K562 (cell line): ENCODE data around the gene TBXA2R. TPM values are rescaled to one million over a fixed set of nuclear protein-coding genes. Genes with fewer than 3 reads are reported as not detected.

Experiments
- CXXC5 ChIP-seq: fragments of 250-450 bp; sonication (Bioruptor Pico); IDR thresholded peaks from 2 replicates; pipeline ENCODE4 v1.8.0; 2022; ENCODE audit warnings: inconsistent platforms, mild to moderate bottlenecking, moderate library complexity
- HDAC8 ChIP-seq: fragments of 450-650 bp; IDR thresholded peaks from 2 replicates; pipeline ENCODE4 v1.6.1; 2016; ENCODE audit warnings: mild to moderate bottlenecking, missing genetic modification characterization, moderate library complexity, missing compliant biosample characterization
- LEF1 ChIP-seq: fragments of 450-650 bp; IDR thresholded peaks from 2 replicates; pipeline ENCODE4 v1.6.1; 2016; ENCODE audit warnings: mild to moderate bottlenecking
- SIN3A ChIP-seq, 2 experiments: fragments of 150-350 bp in 1 of 2; IDR thresholded peaks; 2 replicates each; pipeline ENCODE4 v1.6.1; 2011 to 2016; ENCODE audit warnings: borderline replicate concordance in 2 of 2, low read depth in 2 of 2, low read length in 2 of 2, mild to moderate bottlenecking in 2 of 2, moderate library complexity in 2 of 2; ENCODE audit not compliant: control insufficient read depth in 1 of 2
- ZNF175 ChIP-seq: fragments of 200-800 bp; sonication (Bioruptor generic); IDR thresholded peaks from 2 replicates; pipeline ENCODE4 v1.6.1; 2016; ENCODE audit warnings: low read depth, mild to moderate bottlenecking, missing genetic modification characterization, missing compliant biosample characterization
- ZNF324 ChIP-seq: fragments of 250-450 bp; sonication (Bioruptor Pico); IDR thresholded peaks from 2 replicates; pipeline ENCODE4 v1.4.0; 2020; ENCODE audit warnings: mild to moderate bottlenecking
- ZNF395 ChIP-seq: fragments of 200-800 bp; sonication (Bioruptor generic); IDR thresholded peaks from 2 replicates; pipeline ENCODE4 v1.6.1; 2017; ENCODE audit warnings: missing genetic modification characterization, missing compliant biosample characterization
- polyA plus RNA-seq, 8 experiments: library from polyadenylated mRNA; depleted of rRNA in 4 of 8; stranded (reverse) in 5 of 8; unstranded in 3 of 8; fragments of >200 nt; fragmentation: Nextera tagmentation in 2 of 8; fragmentation: Illumina TruSeq in 1 of 8; extraction: Ambion mirVana in 2 of 8; extraction: Trizol in 1 of 8; gene quantifications; 2 replicates each; pipeline versions ENCODE4 v1.2.1 to v1.2.3, GENCODE V29; 2011 to 2014; ENCODE audit warnings: inconsistent platforms in 1 of 8, missing spikeins in 1 of 8
- total RNA-seq, 7 experiments: library from RNA; depleted of rRNA in 6 of 7; stranded (reverse); fragments of >200 nt in 6 of 7; fragmentation: Illumina TruSeq in 2 of 7; extraction: Trizol in 2 of 7; gene quantifications; 2 replicates each; pipeline versions ENCODE4 v1.2.1 to v1.2.3, GENCODE V29; 2011 to 2021; ENCODE audit warnings: low replicate concordance in 1 of 7
- TF ChIP-seq, protein P1 (sequence below): fragments of 450-650 bp; IDR thresholded peaks from 2 replicates; pipeline ENCODE4 v1.6.1; 2016; ENCODE audit warnings: mild to moderate bottlenecking, moderate library complexity
- TF ChIP-seq, protein P2 (sequence below): fragments of 250-450 bp; sonication (Bioruptor Pico); IDR thresholded peaks from 2 replicates; pipeline ENCODE4 v1.8.0; 2022; ENCODE audit warnings: inconsistent platforms
- TF ChIP-seq, protein P3 (sequence below): sonication (generic); formaldehyde crosslinking; IDR thresholded peaks from 2 replicates; pipeline ENCODE4 v1.8.0; 2022; ENCODE audit warnings: mild to moderate bottlenecking, missing genetic modification reagents

The TBXA2R gene
- total and polyA plus RNA-seq, 9 of the 15 experiments (the other 6 are each of a cell fraction or from before 2014, with no cell fraction given), result 1.5 to 24.0 (median 2.8) TPM

DNA sequence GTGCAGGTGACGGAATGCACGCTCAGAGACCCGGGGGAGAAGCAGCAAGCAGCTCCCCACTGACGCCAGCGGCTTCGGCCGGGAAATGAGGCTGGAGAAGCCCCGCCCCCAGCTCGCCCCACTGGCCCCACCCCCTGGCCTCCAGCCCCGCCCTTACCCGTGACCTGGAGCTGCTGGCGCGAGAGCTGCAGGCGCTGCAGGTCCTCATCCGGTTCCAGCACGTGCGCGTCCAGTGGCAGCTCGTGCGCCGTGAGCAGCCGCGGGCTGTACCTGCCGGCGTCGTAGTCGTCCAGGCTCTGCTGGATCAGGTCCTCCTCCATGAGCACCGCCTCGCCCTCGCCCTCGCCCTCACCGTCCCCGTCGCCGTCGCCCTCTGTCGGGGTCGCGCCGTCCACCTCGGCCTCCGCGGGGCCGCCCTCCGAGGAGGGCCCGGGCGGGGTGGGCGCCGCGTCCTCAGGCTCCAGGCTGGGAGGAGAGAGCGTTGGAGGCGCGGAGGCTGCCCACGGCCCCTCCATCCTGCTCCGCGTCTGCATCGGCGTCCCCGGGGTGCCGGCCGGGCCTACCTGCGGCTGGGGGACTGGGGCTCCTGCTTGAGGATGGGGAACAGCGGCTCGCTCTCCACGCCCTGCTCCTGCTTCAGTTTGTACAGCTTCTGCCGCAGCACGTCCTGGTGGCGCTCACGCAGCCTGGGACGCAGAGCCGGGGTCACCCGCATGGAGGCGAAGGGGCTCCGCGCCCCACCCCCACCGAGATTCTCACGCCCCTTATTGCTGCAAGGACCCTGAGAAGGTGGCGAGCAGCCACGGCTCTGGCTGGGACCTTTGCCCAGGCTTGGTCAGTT lies 6.4 kb upstream of the TBXA2R start (continued):
- TF ChIP-seq, protein P1, sequence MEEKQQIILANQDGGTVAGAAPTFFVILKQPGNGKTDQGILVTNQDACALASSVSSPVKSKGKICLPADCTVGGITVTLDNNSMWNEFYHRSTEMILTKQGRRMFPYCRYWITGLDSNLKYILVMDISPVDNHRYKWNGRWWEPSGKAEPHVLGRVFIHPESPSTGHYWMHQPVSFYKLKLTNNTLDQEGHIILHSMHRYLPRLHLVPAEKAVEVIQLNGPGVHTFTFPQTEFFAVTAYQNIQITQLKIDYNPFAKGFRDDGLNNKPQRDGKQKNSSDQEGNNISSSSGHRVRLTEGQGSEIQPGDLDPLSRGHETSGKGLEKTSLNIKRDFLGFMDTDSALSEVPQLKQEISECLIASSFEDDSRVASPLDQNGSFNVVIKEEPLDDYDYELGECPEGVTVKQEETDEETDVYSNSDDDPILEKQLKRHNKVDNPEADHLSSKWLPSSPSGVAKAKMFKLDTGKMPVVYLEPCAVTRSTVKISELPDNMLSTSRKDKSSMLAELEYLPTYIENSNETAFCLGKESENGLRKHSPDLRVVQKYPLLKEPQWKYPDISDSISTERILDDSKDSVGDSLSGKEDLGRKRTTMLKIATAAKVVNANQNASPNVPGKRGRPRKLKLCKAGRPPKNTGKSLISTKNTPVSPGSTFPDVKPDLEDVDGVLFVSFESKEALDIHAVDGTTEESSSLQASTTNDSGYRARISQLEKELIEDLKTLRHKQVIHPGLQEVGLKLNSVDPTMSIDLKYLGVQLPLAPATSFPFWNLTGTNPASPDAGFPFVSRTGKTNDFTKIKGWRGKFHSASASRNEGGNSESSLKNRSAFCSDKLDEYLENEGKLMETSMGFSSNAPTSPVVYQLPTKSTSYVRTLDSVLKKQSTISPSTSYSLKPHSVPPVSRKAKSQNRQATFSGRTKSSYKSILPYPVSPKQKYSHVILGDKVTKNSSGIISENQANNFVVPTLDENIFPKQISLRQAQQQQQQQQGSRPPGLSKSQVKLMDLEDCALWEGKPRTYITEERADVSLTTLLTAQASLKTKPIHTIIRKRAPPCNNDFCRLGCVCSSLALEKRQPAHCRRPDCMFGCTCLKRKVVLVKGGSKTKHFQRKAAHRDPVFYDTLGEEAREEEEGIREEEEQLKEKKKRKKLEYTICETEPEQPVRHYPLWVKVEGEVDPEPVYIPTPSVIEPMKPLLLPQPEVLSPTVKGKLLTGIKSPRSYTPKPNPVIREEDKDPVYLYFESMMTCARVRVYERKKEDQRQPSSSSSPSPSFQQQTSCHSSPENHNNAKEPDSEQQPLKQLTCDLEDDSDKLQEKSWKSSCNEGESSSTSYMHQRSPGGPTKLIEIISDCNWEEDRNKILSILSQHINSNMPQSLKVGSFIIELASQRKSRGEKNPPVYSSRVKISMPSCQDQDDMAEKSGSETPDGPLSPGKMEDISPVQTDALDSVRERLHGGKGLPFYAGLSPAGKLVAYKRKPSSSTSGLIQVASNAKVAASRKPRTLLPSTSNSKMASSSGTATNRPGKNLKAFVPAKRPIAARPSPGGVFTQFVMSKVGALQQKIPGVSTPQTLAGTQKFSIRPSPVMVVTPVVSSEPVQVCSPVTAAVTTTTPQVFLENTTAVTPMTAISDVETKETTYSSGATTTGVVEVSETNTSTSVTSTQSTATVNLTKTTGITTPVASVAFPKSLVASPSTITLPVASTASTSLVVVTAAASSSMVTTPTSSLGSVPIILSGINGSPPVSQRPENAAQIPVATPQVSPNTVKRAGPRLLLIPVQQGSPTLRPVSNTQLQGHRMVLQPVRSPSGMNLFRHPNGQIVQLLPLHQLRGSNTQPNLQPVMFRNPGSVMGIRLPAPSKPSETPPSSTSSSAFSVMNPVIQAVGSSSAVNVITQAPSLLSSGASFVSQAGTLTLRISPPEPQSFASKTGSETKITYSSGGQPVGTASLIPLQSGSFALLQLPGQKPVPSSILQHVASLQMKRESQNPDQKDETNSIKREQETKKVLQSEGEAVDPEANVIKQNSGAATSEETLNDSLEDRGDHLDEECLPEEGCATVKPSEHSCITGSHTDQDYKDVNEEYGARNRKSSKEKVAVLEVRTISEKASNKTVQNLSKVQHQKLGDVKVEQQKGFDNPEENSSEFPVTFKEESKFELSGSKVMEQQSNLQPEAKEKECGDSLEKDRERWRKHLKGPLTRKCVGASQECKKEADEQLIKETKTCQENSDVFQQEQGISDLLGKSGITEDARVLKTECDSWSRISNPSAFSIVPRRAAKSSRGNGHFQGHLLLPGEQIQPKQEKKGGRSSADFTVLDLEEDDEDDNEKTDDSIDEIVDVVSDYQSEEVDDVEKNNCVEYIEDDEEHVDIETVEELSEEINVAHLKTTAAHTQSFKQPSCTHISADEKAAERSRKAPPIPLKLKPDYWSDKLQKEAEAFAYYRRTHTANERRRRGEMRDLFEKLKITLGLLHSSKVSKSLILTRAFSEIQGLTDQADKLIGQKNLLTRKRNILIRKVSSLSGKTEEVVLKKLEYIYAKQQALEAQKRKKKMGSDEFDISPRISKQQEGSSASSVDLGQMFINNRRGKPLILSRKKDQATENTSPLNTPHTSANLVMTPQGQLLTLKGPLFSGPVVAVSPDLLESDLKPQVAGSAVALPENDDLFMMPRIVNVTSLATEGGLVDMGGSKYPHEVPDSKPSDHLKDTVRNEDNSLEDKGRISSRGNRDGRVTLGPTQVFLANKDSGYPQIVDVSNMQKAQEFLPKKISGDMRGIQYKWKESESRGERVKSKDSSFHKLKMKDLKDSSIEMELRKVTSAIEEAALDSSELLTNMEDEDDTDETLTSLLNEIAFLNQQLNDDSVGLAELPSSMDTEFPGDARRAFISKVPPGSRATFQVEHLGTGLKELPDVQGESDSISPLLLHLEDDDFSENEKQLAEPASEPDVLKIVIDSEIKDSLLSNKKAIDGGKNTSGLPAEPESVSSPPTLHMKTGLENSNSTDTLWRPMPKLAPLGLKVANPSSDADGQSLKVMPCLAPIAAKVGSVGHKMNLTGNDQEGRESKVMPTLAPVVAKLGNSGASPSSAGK, result peak; percentile 99
- 0 out of 2 replicates have a peak, but pooled peaks have one; percentile 25 for TF ChIP-seq HDAC8 (tag)
- TF ChIP-seq LEF1, result peak; percentile 51; the same call in 1 of the 2 replicates
- TF ChIP-seq ZNF395 (CRISPR knock-in tag), result peak; percentile 72; the same call in 1 of the 2 replicates
- TF ChIP-seq ZNF324 (CRISPR knock-in tag), result no peak
- TF ChIP-seq, protein P2, sequence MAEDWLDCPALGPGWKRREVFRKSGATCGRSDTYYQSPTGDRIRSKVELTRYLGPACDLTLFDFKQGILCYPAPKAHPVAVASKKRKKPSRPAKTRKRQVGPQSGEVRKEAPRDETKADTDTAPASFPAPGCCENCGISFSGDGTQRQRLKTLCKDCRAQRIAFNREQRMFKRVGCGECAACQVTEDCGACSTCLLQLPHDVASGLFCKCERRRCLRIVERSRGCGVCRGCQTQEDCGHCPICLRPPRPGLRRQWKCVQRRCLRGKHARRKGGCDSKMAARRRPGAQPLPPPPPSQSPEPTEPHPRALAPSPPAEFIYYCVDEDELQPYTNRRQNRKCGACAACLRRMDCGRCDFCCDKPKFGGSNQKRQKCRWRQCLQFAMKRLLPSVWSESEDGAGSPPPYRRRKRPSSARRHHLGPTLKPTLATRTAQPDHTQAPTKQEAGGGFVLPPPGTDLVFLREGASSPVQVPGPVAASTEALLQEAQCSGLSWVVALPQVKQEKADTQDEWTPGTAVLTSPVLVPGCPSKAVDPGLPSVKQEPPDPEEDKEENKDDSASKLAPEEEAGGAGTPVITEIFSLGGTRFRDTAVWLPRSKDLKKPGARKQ (CRISPR knock-in tag), result peak; percentile 78; the same call in 1 of the 2 replicates
- peak; percentile 75 for TF ChIP-seq ZNF175 (CRISPR knock-in tag)
- peak; percentile 82 for TF ChIP-seq CXXC5 (CRISPR knock-in tag)
- peak in 1 of 2 experiments; percentile 39; a peak in 1 of 4 replicates for TF ChIP-seq SIN3A (IDR thresholded peaks at IDR 0.05; ENCODE audit: borderline replicate concordance in 2 of 2, control insufficient read depth in 1 of 2, low read depth in 2 of 2, low read length in 2 of 2)
- TF ChIP-seq, protein P3, sequence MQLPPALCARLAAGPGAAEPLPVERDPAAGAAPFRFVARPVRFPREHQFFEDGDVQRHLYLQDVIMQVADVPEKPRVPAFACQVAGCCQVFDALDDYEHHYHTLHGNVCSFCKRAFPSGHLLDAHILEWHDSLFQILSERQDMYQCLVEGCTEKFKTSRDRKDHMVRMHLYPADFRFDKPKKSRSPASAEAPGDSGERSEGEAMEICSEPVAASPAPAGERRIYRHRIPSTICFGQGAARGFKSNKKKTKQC (CRISPR knock-in tag), result no peak
